ENCODE measurements around the gene LRIT3. TPM values are rescaled to one million over a fixed set of nuclear protein-coding genes. Genes with fewer than 3 reads are reported as not detected.
"Not testable (repeated sequence)": the region's sequence is repeated elsewhere in the genome, so short reads cannot be mapped to it uniquely, and the experiment has no call there.

LRIT3 gene
- total RNA-seq, 1 donor from 2014 or later: 0.65 TPM

- DNase-seq (ENCODE audit: low spot score): no peak
Observed at GRCh38 chr4:109850601-109851000, 2.7 kb downstream of the LRIT3 start.

GRCh38 chr4:109859426-109860300 is 11.8 kb downstream of the LRIT3 start:
- not testable (repeated sequence) for DNase-seq (ENCODE audit: low spot score)

- DNase-seq (ENCODE audit: low spot score): no peak
Observed at GRCh38 chr4:109861271-109861670, 13.4 kb downstream of the LRIT3 start.

GRCh38 chr4:109861916-109862511 is 14.1 kb downstream of the LRIT3 start:
- no peak for DNase-seq (ENCODE audit: low spot score)

GRCh38 chr4:109864134-109864533 is 16.2 kb downstream of the LRIT3 start:
- no peak for DNase-seq (ENCODE audit: low spot score)

- no peak for DNase-seq (ENCODE audit: low spot score)
Observed at GRCh38 chr4:109870061-109870460, 22.2 kb downstream of the LRIT3 start.

GRCh38 chr4:109872065-109872464 is 24.2 kb downstream of the LRIT3 start:
- DNase-seq (ENCODE audit: low spot score): no peak

- no peak for DNase-seq (ENCODE audit: low spot score)
Observed at GRCh38 chr4:109872950-109873656, 25.2 kb downstream of the LRIT3 start.

- no peak for DNase-seq (ENCODE audit: low spot score)
Observed at GRCh38 chr4:109873791-109874514, 26.0 kb downstream of the LRIT3 start.

GRCh38 chr4:109875106-109875505 is 27.2 kb downstream of the LRIT3 start:
- DNase-seq (ENCODE audit: low spot score): no peak

GRCh38 chr4:109875553-109875952 is 27.6 kb downstream of the LRIT3 start:
- DNase-seq (ENCODE audit: low spot score): not testable (repeated sequence)

- no peak for DNase-seq (ENCODE audit: low spot score)
Observed at GRCh38 chr4:109876634-109877265, 28.8 kb downstream of the LRIT3 start.

- no peak for DNase-seq (ENCODE audit: low spot score)
Observed at GRCh38 chr4:109877400-109877799, 29.5 kb downstream of the LRIT3 start.

- DNase-seq (ENCODE audit: low spot score): no peak
Observed at GRCh38 chr4:109878355-109878754, 30.4 kb downstream of the LRIT3 start.

- DNase-seq (ENCODE audit: low spot score): no peak
Observed at GRCh38 chr4:109879081-109879480, 31.2 kb downstream of the LRIT3 start.

- DNase-seq (ENCODE audit: low spot score): no peak
Observed at GRCh38 chr4:109879636-109880314, 31.9 kb downstream of the LRIT3 start.

GRCh38 chr4:109886303-109886702 is 38.4 kb downstream of the LRIT3 start:
- DNase-seq (ENCODE audit: low spot score): no peak

- no peak for DNase-seq (ENCODE audit: low spot score)
Observed at GRCh38 chr4:109887071-109887470, 39.2 kb downstream of the LRIT3 start.

- no peak for DNase-seq (ENCODE audit: low spot score)
Observed at GRCh38 chr4:109890076-109890475, 42.2 kb downstream of the LRIT3 start.

GRCh38 chr4:109902559-109903251 is 54.8 kb downstream of the LRIT3 start:
- no peak for DNase-seq (ENCODE audit: low spot score)

All from ureter (tissue), 1 donor.